GM12878 (cell line): ENCODE results near the gene CACNA2D1. TPM values are rescaled to one million over a fixed set of nuclear protein-coding genes. Genes with fewer than 3 reads are reported as not detected.

ENCODE experiments used
- ATAC-seq: fragments of 200-7000 bp; cut with Tn5 transposase; 3 replicates; pipeline ENCODE4 v1.9.1; 2020; ENCODE audit warnings: mild to moderate bottlenecking, moderate library complexity
- BruUV-seq: library from RNA; stranded (reverse); fragments of 400-500 nt; replicated peaks from 2 replicates; lab custom pipeline; 2021; lab: Mats Ljungman, UMichigan
- CTCF ChIA-PET: fragments of 300-600 bp; sonication (Branson Sonifier 250); formaldehyde crosslinking; extraction: SDS; loops from one replicate; lab custom pipeline; 2021; ENCODE audit warnings: inconsistent platforms; lab: Yijun Ruan, JAX
- POLR2A ChIA-PET: fragments of 350-600 bp; formaldehyde crosslinking; extraction: SDS; loops from one replicate; lab custom pipeline; 2021; ENCODE audit warnings: inconsistent platforms; lab: Charles Lee
- RAD21 ChIA-PET: fragments of 300-600 bp; sonication (Branson Sonifier 250); formaldehyde crosslinking; loops from one replicate; lab custom pipeline; 2023; ENCODE audit warnings: antibody characterized with exemption; ENCODE audit not compliant: unreplicated experiment; lab: Charles Lee
- SMC1A ChIA-PET: fragments of 300-600 bp; sonication (Branson Sonifier 250); formaldehyde crosslinking; loops from one replicate; lab custom pipeline; 2023; ENCODE audit not compliant: unreplicated experiment, uncharacterized antibody; lab: Charles Lee
- DNase-seq: peaks from one replicate; pipeline ENCODE4 v3.0.0-alpha.2; 2011; ENCODE audit warnings: low read depth, low spot score
- FAIRE-seq: peaks from 3 replicates; lab custom pipeline; 2011; peaks lifted over from hg19 to GRCh38; lab: Jason Lieb, UNC
- H2AFZ ChIP-seq: 2 replicates; pipeline ENCODE4 v1.6.0; 2011; ENCODE audit warnings: low read depth, low read length, control low read depth; ENCODE audit not compliant: control insufficient read depth
- H3K27ac ChIP-seq: 2 replicates; pipeline ENCODE4 v1.5.1; 2011; ENCODE audit warnings: control low read depth; ENCODE audit not compliant: control insufficient read depth, insufficient read depth
- H3K27me3 ChIP-seq, 2 experiments: replicated peaks in 1 of 2; 2 replicates each; pipeline versions ENCODE4 v1.6.0 to v1.6.1; 2011; ENCODE audit warnings: low read length in 1 of 2; ENCODE audit not compliant: control insufficient read depth in 2 of 2, insufficient read depth in 2 of 2
- H3K36me3 ChIP-seq, 2 experiments: 2 replicates each; pipeline ENCODE4 v1.5.1; 2011; ENCODE audit warnings: low read length in 1 of 2; ENCODE audit not compliant: control insufficient read depth in 2 of 2, insufficient read depth in 2 of 2
- H3K4me1 ChIP-seq: 2 replicates; pipeline ENCODE4 v1.6.1; 2011; ENCODE audit warnings: mild to moderate bottlenecking, low read length, moderate library complexity, mixed read lengths; ENCODE audit not compliant: control insufficient read depth, insufficient read depth
- H3K4me2 ChIP-seq: 2 replicates; pipeline ENCODE4 v1.6.0; 2011; ENCODE audit warnings: control low read depth; ENCODE audit not compliant: control insufficient read depth, insufficient read depth
- H3K4me3 ChIP-seq: fragments of 200-600 bp; sonication (generic); 2 replicates; pipeline ENCODE4 v1.5.1; 2016
- H3K79me2 ChIP-seq: 2 replicates; pipeline ENCODE4 v1.6.0; 2011; ENCODE audit warnings: low read length; ENCODE audit not compliant: control insufficient read depth, insufficient read depth
- H3K9ac ChIP-seq: 2 replicates; pipeline ENCODE4 v1.8.0; 2011; ENCODE audit warnings: low read length, control low read depth, mixed read lengths; ENCODE audit not compliant: control insufficient read depth, insufficient read depth
- H3K9me3 ChIP-seq: replicated peaks from 3 replicates; pipeline ENCODE4 v1.5.1; 2011; ENCODE audit warnings: mild to moderate bottlenecking, low read length; ENCODE audit not compliant: control insufficient read depth, insufficient read depth
- H4K20me1 ChIP-seq: 2 replicates; pipeline ENCODE4 v1.6.0; 2011; ENCODE audit not compliant: control insufficient read depth, insufficient read depth
- ATF7 ChIP-seq: fragments of 450-650 bp; IDR thresholded peaks from 2 replicates; pipeline ENCODE4 v1.6.1; 2016; ENCODE audit warnings: low read depth, mild to moderate bottlenecking
- ESRRA ChIP-seq: IDR thresholded peaks from 2 replicates; pipeline ENCODE4 v1.6.1; 2012; ENCODE audit warnings: mild to moderate bottlenecking, low read length, improper control_type of control experiment
- FOS ChIP-seq: IDR thresholded peaks from 3 replicates; pipeline ENCODE4 v1.6.1; 2011; ENCODE audit warnings: borderline replicate concordance; ENCODE audit not compliant: insufficient read length; ENCODE audit errors: extremely low read depth
- FOXK2 ChIP-seq: fragments of 450-650 bp; IDR thresholded peaks from 2 replicates; pipeline ENCODE4 v1.6.1; 2017; ENCODE audit warnings: mild to moderate bottlenecking, moderate library complexity
- FOXM1 ChIP-seq: IDR thresholded peaks from 2 replicates; pipeline ENCODE4 v1.6.1; 2012; ENCODE audit warnings: low read depth, mild to moderate bottlenecking, inconsistent platforms, low read length, moderate library complexity
- MEF2A ChIP-seq: IDR thresholded peaks from 2 replicates; pipeline ENCODE4 v1.6.1; 2011; ENCODE audit warnings: low read depth, mild to moderate bottlenecking, low read length, moderate library complexity; ENCODE audit not compliant: insufficient read depth
- MEF2B ChIP-seq: fragments of 450-650 bp; IDR thresholded peaks from 2 replicates; pipeline ENCODE4 v1.6.1; 2018; ENCODE audit warnings: mild to moderate bottlenecking, moderate library complexity; ENCODE audit not compliant: partially characterized antibody, poor library complexity, severe bottlenecking
- MXI1 ChIP-seq: fragments of 150-350 bp; IDR thresholded peaks from 2 replicates; pipeline ENCODE4 v1.6.1; 2011; ENCODE audit warnings: low read depth, mild to moderate bottlenecking, inconsistent platforms, low read length, improper control_type of control experiment
- MYC ChIP-seq: IDR thresholded peaks from 2 replicates; pipeline ENCODE4 v1.6.1; 2011; ENCODE audit warnings: mild to moderate bottlenecking, low read length, moderate library complexity, inconsistent platforms; ENCODE audit not compliant: insufficient read depth, insufficient replicate concordance, insufficient read length, severe bottlenecking
- NR2C1 ChIP-seq: fragments of 450-650 bp; IDR thresholded peaks from 2 replicates; pipeline ENCODE4 v1.6.1; 2017; ENCODE audit warnings: antibody characterized with exemption, mild to moderate bottlenecking, moderate library complexity
- SPI1 ChIP-seq: IDR thresholded peaks from 2 replicates; pipeline ENCODE4 v1.6.1; 2011; ENCODE audit warnings: low read depth, mild to moderate bottlenecking, low read length, moderate library complexity, borderline replicate concordance; ENCODE audit not compliant: insufficient read depth
- SREBF1 ChIP-seq: IDR thresholded peaks from 2 replicates; pipeline ENCODE4 v1.6.1; 2012; ENCODE audit warnings: mild to moderate bottlenecking, low read length
- STAT1 ChIP-seq: fragments of 450-650 bp; conservative IDR thresholded peaks from 2 replicates; pipeline ENCODE4 v1.6.1; 2014; ENCODE audit warnings: antibody characterized with exemption, mild to moderate bottlenecking
- TBL1XR1 ChIP-seq: IDR thresholded peaks from 2 replicates; pipeline ENCODE4 v1.6.1; 2012; ENCODE audit warnings: low read depth, low read length, improper control_type of control experiment
- YBX1 ChIP-seq: fragments of 450-650 bp; IDR thresholded peaks from 2 replicates; pipeline ENCODE4 v1.6.1; 2016; ENCODE audit warnings: antibody characterized with exemption
- WGBS: methylation state at CpG from one replicate; pipeline ENCODE4 v1.1.6; 2016; ENCODE audit warnings: low lambda C conversion rate; ENCODE audit not compliant: insufficient replicate concordance, insufficient coverage; ENCODE audit errors: missing lambda C conversion rate; 5-methylcytosine and 5-hydroxymethylcytosine counted together
- in situ Hi-C: fragments of 300-500 bp; cut with MboI; formaldehyde crosslinking; loops from 9 replicates; pipeline ENCODE4 v1.14.3; 2018; ENCODE audit warnings: mixed read lengths
- intact Hi-C: fragments of 100-400 bp; cut with micrococcal nuclease; formaldehyde crosslinking; loops from one replicate; pipeline ENCODE4 v1.14.2; 2022; ENCODE audit not compliant: unreplicated experiment
- polyA plus RNA-seq, 11 experiments: library from polyadenylated mRNA; depleted of rRNA in 4 of 11; unstranded in 6 of 11; stranded (reverse) in 5 of 11; fragments of >200 nt; fragmentation: Nextera tagmentation in 4 of 11; fragmentation: Illumina TruSeq in 1 of 11; extraction: Ambion mirVana in 4 of 11; extraction: Trizol in 1 of 11; gene quantifications; 1 replicate in 1 of 11; 2 replicates in 10 of 11; pipeline versions ENCODE4 v1.2.1 to v1.2.3, GENCODE V29; 2011 to 2016; ENCODE audit warnings: inconsistent platforms in 2 of 11, missing spikeins in 2 of 11, low read depth in 1 of 11
- total RNA-seq, 4 experiments: library from RNA; depleted of rRNA in 3 of 4; stranded (reverse); fragments of >200 nt in 3 of 4; fragmentation: Illumina TruSeq in 1 of 4; extraction: Trizol in 1 of 4; gene quantifications; 2 replicates each; pipeline versions ENCODE4 v1.2.1 to v1.2.3, GENCODE V29; 2013 to 2021
- TF ChIP-seq, protein P1 (sequence below): fragments of 450-650 bp; formaldehyde crosslinking; IDR thresholded peaks from 2 replicates; pipeline ENCODE4 v1.4.0; 2020; ENCODE audit warnings: mild to moderate bottlenecking, moderate library complexity

CACNA2D1 gene
- total and polyA plus RNA-seq, 10 of the 15 experiments (the other 5 are each of a cell fraction or from before 2014, with no cell fraction given) = 0.14 to 14.8 (median 0.97) TPM

DNA sequence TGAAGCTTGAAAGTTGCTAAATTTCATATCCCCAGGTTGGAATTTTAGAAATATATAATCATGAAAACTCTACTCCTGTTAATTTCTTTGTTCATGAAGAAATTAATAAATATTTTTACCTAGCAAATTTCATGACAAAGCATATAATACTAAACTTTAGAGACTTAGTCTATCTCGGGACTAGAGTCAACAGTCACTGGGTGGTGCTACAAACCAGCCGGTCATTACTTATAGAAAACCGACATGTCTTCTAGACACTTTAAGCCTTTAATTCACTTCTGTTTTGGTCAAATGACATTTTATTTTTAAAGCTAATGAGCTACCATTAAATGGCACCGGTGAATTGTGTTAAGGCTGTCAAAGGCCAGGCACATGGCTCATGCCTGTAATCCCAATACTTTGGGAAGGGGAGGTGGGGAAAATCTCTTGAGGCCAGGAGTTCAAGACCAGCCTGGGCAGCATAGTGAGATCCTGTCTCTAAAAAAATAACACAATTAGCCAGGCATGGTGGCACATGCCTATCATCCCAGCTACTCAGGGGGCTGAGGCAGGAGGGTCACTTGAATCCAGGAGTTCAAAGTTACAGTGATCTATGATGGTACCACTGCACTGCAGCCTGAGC is 270.1 kb downstream of the CACNA2D1 start (continued):
- TF ChIP-seq, protein P1, sequence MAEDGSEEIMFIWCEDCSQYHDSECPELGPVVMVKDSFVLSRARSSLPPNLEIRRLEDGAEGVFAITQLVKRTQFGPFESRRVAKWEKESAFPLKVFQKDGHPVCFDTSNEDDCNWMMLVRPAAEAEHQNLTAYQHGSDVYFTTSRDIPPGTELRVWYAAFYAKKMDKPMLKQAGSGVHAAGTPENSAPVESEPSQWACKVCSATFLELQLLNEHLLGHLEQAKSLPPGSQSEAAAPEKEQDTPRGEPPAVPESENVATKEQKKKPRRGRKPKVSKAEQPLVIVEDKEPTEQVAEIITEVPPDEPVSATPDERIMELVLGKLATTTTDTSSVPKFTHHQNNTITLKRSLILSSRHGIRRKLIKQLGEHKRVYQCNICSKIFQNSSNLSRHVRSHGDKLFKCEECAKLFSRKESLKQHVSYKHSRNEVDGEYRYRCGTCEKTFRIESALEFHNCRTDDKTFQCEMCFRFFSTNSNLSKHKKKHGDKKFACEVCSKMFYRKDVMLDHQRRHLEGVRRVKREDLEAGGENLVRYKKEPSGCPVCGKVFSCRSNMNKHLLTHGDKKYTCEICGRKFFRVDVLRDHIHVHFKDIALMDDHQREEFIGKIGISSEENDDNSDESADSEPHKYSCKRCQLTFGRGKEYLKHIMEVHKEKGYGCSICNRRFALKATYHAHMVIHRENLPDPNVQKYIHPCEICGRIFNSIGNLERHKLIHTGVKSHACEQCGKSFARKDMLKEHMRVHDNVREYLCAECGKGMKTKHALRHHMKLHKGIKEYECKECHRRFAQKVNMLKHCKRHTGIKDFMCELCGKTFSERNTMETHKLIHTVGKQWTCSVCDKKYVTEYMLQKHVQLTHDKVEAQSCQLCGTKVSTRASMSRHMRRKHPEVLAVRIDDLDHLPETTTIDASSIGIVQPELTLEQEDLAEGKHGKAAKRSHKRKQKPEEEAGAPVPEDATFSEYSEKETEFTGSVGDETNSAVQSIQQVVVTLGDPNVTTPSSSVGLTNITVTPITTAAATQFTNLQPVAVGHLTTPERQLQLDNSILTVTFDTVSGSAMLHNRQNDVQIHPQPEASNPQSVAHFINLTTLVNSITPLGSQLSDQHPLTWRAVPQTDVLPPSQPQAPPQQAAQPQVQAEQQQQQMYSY (CRISPR knock-in tag) = no peak
- TF ChIP-seq ESRRA = no peak

DNA sequence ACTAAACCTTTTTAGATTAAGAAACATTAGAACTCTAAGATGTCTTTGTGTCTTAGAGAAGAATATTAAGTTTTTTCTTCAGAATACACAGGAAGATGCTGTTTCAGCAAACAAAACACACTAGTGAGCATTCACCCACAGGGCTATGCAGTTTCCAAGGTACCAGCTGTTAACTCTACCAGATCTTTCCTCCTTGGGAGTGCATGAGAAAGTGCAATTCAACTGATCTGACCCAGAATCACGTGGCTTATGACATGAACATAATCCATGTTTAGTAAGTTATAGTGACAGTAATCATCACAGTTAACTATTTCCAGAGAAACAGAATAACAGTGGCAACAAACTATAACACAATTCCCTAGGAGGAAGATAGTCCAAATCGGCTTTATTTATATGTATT is 270.7 kb downstream of the CACNA2D1 start:
- BruUV-seq = no TSS peak
- Histone ChIP-seq H3K4me1 (no peaks in the 10 kb centered on the region), H4K20me1 (no peaks in the 10 kb centered on the region), H3K36me3 (no peaks in the 10 kb centered on the region), H3K79me2 (no peaks in the 10 kb centered on the region), H2AFZ (no peak overlapping the region), H3K27ac (no peak overlapping the region), H3K9ac (no peak overlapping the region), H3K9me3 (no peaks in the 10 kb centered on the region), H3K4me3 (no peak overlapping the region), H3K4me2 (no peak overlapping the region), H3K27me3 (no peaks in the 10 kb centered on the region)
- intact Hi-C loops = loop anchor here (5.0 kb wide), 1 partner anchor 399 kb away; no protein-coding TSS in a partner anchor
- no peak for DNase-seq
- in situ Hi-C loops = no loop called here
- POLR2A ChIA-PET = no interaction called here
- WGBS = 10% methylated on average over 2 of the region's 2 CpGs
- no peak for FAIRE-seq
- TF ChIP-seq MXI1 (no peak), FOS (no peak), SREBF1 (no peak), FOXK2 (no peak), MEF2B (no peak), MYC (no peak), ATF7 (no peak), YBX1 (no peak), FOXM1 (no peak), MEF2A (no peak), NR2C1 (no peak), STAT1 (no peak), SPI1 (no peak), TBL1XR1 (no peak)
- ATAC-seq = peak; percentile 44
- SMC1A ChIA-PET = interaction anchor here (0.7 to 8.5 kb wide), 17 partner anchors 9 to 436 kb away, joined by 3 to 57 read pairs (median 5); no protein-coding TSS in a partner anchor
- CTCF ChIA-PET = interaction anchor here (0.9 to 4.4 kb wide), 10 partner anchors 12 to 400 kb away, joined by 3 to 23 read pairs (median 8); no protein-coding TSS in a partner anchor
- RAD21 ChIA-PET = interaction anchor here (0.8 to 3.2 kb wide), 8 partner anchors 50 to 433 kb away, joined by 3 to 14 read pairs (median 4); no protein-coding TSS in a partner anchor
